GM21528 (cell line): ENCODE results near the gene BASP1.
A peak's percentile ranks its signal among the peaks of the same experiment; 100 is the strongest.
"Not testable (repeated sequence)": the region's sequence is repeated elsewhere in the genome, so short reads cannot be mapped to it uniquely, and the experiment has no call there.

Experiments
- ATAC-seq: cut with Tn5 transposase; IDR thresholded peaks from one replicate; pipeline ENCODE4 v1.9.1; 2021; ENCODE audit warnings: mild to moderate bottlenecking, moderate library complexity; ENCODE audit not compliant: unreplicated experiment, low FRiP score

The BASP1 gene

DNA sequence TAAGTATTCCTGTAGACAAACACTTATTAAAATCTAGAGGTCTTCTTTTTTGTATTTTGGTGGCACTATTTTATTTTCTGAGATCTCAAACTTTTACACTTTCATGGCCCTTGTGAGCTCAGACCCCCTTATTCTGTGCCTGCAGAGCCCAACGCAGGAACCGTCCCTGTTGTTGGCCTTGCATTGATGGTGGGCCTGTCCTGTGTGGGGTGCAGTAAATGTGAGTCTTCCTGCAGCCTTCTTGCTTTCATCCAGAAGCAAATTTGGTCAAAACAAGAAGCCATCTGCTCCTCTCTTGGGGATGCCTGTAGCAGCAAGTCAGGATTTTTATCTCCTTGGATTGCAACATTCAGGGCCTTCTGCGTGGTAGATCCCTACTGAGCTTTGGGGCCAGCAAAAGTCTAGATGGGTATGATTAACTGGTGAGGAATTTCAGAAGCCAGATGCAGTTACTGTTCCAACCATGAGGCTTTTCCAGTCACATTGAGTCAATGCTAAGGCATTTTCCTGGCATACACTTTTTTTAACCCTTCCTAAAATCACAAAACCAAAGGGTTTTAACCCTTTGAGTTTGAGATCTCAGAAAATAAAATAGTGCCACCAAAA, 31.7 kb downstream of the BASP1 start:
- no peak for ATAC-seq

DNA sequence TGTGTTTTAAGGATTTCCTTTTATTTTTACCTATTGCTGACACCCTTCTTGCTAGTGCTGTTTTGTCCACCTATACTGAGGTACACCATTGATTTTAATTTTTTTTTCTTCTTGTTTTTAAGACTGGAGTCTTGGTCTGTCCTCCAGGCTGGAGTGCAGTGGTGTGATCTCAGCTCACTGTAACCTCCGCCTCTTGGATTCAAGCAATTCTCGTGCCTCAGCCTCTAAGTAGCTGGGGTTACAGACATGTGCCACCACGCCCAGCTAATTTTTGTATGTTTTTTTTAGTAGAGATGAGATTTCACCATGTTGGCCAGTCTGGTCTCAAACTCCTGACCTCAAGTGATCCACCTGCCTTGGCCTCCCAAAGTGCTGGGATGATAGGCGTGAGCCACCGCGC, 32.4 kb downstream of the BASP1 start:
- ATAC-seq, result not testable (repeated sequence)

DNA sequence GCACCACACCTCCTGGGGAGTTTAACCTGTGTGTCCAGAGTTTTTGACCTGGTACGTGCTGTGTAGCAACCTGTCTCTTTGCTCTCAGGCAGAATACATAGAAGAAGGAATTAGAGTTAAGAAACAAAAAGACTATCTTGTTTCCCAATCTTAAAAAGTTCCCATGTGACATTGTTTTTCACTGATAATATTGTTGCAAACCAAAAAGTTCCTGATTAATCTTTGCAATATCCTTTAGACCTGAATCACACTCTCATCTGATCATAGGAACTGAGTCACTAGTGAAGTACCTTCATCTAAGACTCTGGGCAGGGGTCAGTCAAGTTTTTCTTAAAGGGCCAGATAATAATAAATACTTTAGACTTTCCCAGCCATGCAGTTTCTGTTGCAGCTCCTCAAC, 35.1 kb downstream of the BASP1 start:
- ATAC-seq, result no peak

DNA sequence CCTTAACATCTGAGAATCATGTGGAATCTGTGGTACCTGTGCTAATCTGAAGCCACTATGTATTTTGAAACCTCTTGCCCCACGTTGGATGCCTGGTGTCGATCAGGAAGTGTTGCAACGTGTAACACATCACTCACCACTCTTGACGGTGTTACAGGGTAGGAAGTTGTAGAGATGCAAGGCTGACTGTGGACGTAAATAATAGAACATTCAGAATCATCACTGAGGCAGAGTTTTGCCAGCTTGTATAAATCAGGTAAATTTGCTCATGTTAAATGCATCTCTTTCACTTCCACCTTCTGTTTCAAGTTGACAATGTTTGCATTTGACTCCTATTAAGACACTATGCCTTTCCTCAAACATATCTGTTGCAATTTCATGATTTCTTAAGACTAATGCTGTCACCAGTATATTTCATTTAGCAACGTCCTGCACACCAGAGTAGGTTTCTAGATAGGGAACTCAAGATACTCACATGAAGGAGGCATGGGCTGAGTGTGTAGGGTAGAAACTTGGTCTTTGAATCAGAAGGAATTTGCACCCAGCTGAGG, 38.1 kb downstream of the BASP1 start:
- ATAC-seq, result peak; percentile 70

DNA sequence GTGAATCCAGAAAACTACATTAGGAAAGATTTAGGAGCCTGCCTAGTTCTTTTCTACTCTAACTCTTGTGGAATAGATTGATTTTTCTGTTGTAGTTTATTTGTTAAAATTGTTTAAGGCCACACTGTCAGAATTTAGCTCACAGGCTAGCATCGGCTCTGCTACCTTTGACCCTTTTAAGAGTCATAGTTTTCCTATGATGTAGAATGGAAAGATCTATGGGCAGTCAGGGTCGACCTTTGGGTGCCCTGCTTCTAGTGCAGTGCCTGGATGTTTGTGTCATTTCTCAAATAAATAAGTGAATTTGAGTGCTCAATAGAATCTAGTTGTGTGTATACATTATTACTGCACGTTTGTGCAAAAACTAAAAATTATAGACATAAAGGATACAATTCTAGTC, 38.7 kb downstream of the BASP1 start:
- no peak for ATAC-seq

DNA sequence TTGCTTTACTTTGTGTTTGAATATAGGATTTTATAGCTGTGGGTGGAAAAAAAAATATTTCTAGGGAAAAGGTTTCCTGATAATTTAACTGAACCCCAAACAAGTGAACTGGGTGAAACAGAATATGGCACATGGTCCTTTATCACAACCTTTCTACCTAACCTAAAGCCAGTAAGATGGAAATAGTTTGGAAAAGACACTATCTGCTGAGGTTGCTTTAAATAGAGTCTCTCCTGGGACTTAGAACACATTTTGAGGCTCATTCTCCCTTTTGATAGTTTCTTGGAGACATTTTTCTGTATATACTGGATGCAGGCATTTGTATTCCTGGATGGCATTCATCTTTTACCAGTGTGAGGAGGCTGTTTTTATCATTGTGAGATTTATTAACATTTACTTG, 39.4 kb downstream of the BASP1 start:
- no peak for ATAC-seq

DNA sequence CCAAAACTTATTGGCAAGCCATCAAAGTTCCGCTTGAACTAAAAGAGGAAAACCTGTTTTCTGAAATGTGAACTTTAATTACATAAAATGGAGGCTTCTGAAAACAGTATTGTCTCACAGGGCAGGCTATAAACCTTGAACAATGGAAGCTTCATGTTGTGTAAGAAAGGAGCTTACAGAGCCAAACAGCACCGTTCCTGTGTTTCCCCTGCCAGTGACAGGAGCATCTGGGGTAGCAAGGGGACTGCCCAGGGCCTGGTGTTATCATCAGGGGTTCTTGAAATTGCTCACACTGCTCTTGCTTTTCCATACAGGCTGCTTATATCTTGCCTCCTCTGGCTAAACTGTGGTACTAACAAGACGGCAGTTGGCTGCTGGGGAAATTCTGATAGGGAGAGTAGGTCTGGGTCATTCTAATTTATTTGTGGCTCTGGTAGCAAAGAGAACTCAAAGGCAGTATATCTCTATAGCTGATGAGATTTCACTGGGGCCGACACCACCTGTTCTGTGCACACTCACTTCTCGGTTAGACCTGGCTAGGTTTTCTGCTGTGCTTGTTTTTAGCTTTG, 40.4 kb downstream of the BASP1 start:
- ATAC-seq, result peak; percentile 71

DNA sequence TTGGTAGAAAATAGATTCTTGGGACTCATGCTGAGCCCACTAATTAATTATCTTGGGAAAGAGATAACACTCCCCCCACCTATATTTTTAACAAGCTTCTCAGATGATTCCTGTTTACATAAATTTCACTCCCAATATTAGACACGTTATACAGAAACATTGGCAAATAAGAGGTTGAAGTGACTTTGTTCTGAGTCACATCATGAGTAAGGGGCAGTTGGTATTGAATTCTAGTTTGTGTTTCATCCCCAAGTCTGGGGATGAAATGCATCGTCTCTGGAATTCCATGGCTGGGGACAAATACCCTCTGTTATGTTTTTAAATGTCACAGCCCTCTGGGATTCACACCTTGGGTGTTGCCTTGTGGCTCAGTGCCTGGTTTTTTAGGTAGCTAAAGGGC, 41.0 kb downstream of the BASP1 start:
- no peak for ATAC-seq

DNA sequence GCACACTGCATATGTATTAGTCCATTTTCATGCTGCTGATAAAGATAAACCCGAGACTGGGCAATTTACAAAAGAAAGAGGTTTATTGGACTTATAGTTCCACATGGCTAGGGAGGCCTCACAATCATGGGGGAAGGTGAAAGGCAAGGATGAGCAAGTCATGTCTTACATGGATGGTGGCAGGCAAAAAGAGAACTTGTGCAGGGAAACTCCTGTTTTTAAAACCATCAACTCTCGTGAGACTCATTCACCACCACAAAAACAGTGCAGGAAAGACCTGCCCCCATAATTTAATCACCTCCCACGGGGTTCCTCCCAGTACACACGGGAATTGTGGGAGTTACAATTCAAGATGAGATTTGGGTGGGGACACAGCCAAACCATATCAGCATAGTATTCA, 41.6 kb downstream of the BASP1 start:
- ATAC-seq, result not testable (repeated sequence)

DNA sequence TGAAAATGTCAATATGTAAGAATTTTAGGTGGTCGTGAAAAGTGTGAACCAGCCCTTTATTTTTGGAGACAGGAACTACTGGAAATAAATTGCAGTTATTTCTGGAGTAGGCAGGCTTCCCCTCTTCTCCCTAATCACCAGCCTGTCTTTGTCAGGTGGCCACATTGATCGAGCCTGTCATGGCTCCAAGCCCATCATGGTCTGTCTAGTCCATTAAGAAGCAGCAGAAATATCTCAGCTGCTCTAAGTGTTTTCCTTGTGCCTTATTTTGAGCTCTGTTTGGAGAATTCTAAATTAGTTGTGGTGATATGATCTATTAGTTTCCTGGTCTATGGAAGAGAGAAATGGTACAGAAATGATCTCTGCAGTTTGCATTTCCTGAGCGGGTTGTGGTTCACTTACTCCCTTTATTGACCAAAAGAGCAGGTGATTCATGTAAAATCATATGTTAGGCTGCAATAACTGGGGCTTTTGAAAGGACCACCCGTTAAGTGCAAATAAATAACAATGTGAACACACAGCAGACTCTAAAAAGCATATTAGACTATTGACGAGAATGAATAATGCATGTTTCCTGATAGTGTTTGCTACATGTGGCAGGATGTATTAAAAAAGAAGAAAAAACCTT, 42.3 kb downstream of the BASP1 start:
- no peak for ATAC-seq

DNA sequence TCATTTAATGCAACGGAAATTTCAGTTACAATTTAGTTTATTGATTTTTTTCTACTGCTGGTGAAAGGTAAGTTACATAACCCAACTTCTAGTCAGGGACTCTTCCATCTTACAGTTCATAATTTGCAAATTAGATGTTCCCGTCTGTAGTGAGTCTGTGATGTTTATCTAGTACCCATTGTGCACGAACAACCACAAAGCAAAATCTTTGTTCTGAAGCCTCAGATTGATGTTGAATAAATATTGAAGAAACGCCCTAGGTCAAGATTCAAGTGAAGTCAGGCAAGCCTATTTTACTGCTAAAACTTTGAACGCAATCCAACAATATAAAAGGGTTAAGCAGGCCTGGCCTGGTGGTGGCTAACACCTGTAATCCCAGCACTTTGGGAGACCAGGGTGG, 43.1 kb downstream of the BASP1 start:
- no peak for ATAC-seq

DNA sequence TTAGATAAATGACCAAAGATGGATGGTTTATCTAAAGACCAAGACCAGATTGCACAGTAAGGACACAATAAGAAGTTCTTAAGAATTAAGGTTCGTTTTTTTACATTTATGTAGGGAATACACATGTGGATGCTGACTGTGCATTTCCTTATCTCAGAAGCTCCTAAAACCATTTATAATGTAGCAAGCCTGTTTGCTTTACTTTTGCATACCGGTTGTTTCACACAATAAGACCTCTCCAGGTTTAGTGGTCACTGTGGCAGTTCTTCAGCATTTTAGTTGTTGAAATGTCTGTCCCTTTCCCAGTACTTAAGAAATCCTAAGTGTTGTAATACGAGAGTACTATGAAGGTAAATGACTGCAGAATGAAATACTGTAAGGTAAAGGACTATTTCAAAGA, 43.6 kb downstream of the BASP1 start:
- ATAC-seq, result no peak

DNA sequence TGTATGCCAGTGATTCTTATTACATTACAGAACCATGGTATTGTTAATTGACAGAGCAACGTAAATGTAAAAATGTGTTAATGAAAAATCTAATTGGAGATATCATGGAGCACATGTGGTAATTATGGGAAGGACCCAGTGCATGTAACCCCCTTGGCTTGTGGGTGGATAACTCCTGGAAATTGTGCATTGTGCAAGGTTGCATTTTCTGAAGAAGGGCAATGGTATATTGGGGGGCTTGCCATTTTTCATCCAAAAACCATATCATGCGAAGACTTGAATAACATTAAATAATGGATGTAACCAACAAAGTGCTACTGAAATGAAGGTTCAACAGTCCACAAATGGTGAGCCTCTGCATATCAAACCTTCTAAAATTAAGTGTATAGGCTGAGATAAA, 47.6 kb downstream of the BASP1 start:
- no peak for ATAC-seq

DNA sequence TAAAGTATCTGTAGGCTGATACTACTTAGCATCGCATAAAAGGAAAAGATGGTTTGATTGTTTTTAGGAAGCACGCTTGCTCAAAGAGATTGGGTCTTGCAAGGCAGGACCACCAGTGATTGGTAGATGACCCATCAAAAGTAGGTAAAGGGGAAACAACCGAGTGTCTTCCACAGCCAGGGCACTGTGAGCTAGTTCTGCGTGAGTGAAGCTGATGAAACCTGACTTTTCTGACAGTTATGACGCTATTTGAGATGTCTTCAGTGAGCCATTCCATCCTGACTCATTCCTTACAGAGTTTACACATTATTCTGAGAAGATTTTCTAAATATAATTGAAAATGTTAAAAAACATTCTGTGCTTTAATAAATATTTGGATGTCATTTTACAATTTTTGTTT, 49.7 kb downstream of the BASP1 start:
- peak; percentile 47 for ATAC-seq

DNA sequence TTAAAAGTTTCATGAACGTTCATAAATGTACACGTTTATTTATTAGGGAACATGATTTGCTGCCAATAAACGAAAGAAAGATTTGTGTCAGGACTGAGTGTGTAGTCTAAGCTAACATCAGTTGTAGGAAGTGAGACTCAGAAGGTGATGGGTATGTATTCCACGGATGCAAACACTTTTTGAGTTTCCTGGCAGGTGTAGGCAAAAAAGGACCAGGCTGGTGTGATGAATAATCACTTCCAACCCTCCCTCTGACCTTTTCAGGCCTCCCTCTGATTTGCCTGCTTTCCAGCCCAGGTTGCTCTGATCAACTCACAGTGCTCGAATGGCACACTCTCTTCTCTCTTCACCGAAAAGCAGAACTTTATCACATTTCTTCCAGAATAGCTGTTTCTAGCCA, 51.8 kb downstream of the BASP1 start:
- ATAC-seq, result peak; percentile 66

DNA sequence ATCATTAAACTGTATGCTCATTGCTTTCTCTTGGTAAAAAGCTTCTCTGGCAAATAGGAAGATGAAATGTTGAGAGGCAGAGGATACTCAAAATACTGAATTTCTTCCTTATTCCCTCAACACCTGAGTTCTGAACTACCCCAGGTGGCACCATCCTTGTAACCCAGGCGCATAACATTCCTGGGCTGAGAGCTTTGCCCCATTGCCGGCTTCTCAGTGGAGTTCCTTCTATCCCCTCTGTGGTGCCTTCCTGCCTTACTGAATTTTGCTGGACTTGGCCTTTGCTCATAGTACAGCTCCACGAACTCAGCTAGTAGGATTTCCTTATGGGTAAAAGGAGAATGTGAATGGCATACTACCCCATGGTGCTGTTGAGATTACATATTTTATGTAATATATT, 54.7 kb downstream of the BASP1 start:
- ATAC-seq, result no peak

DNA sequence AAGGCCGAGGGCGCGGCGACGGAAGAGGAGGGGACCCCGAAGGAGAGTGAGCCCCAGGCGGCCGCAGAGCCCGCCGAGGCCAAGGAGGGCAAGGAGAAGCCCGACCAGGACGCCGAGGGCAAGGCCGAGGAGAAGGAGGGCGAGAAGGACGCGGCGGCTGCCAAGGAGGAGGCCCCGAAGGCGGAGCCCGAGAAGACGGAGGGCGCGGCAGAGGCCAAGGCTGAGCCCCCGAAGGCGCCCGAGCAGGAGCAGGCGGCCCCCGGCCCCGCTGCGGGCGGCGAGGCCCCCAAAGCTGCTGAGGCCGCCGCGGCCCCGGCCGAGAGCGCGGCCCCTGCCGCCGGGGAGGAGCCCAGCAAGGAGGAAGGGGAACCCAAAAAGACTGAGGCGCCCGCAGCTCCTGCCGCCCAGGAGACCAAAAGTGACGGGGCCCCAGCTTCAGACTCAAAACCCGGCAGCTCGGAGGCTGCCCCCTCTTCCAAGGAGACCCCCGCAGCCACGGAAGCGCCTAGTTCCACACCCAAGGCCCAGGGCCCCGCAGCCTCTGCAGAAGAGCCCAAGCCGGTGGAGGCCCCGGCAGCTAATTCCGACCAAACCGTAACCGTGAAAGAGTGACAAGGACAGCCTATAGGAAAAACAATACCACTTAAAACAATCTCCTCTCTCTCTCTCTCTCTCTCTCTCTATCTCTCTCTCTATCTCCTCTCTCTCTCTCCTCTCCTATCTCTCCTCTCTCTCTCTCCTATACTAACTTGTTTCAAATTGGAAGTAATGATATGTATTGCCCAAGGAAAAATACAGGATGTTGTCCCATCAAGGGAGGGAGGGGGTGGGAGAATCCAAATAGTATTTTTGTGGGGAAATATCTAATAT, 58.1 kb downstream of the BASP1 start:
- no peak for ATAC-seq

DNA sequence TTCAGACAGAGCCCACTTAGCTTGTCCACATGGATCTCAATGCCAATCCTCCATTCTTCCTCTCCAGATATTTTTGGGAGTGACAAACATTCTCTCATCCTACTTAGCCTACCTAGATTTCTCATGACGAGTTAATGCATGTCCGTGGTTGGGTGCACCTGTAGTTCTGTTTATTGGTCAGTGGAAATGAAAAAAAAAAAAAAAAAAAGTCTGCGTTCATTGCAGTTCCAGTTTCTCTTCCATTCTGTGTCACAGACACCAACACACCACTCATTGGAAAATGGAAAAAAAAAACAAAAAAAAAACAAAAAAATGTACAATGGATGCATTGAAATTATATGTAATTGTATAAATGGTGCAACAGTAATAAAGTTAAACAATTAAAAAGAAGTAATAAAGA, 59.0 kb downstream of the BASP1 start:
- peak; percentile 67 for ATAC-seq

DNA sequence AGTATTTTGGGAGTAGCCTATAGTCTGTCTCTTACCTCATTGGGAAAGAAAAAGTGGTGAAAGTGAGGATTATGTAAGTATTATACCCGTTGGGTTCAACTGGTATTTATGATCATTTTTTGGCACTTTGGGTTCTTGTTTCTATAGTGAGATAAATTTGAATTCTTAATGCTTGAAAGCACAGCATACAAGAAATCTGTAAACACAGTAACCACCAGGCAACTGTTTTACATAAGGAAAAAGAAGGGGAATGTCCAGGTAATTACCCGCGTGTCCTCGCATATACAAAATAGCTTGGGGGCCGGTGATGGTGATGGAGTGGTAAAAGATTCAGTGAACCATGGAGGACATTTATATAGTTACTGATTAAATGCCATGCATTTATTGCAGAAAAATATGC, 60.5 kb downstream of the BASP1 start:
- ATAC-seq, result no peak

DNA sequence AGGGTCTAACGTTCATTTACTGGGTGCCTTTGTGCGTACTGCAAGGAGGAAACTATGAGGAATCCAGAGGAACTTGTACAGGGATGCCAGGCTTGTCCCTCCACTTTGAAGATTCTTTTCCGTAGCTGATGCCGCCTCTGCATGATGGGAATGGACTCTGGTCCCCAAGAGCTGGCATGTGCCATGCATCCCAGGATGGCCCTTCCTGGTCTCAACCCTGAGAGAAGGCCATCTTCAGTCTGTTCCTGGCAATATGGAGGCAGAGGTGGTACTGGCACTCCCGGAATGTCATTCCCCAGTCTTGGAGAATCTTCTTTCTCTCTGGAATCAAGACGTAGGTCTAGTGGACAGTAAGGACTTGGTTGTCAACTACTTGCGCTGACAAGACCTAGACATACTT, 61.5 kb downstream of the BASP1 start:
- no peak for ATAC-seq

DNA sequence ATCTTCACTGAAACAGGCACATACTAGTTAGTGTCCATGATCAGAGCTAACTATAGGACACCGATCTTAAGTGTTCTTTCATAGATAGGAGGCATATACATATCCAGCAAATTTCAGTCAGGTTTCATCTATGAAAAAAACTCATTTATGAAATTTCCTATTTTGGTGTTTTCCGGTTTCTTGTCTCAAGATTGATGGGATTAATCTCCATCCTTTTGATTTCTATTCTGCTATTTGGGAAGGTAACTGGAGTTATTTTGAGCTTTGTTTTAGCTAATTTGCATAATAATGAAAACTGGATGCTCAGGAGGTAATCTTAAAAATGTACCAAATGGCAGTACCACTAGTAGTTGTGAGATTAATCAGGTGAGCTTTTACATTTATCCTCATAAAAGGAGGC, 62.1 kb downstream of the BASP1 start:
- no peak for ATAC-seq
